Measurements from ENCODE around the gene ACTL9.
A peak's percentile ranks its signal among the peaks of the same experiment; 100 is the strongest.

The ACTL9 gene

DNA sequence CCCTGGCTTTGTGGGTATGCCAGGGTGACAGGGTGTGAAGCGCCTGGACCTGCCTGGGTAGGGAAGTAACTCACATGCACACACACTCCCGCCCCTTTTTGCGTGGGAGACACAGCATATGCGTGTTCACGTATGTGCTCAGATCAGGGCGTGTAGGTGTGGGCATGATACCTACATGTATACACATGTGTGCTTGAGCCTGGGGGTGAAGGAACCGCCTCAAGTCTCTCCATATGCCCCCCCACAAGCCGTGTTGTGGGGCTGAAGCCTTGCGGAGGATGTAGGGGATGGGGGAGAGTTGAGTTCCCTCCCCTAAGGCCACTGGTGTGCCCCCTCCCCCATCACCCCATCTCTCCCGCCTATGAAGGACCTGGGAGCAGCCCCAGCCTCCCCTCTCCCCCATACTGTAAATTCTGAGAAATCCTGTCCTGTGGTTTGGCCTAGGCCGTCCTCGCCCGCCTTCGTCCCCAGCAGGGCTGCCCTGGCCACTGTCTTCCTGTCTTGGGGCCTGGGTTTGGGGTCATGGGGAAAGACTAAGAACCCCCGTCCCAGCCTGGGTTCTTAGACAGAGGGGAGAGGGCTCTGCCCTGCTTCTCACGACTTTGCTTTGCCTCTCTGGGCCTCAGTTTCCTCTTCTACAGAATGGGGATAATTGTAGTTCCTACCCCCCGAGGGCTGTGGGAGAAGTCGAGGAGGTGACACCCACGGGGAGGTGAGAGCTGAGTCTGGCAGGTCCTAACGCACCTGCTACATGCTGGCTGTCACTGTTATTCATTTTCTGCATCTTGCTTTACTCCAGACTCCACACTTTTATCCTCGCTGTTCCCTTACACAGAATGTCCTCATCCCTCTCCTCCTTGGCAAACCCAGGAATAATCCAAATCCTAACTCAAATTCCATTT is 14.3 kb downstream of the ACTL9 start:
- no peak for DNase-seq

GRCh38 chr19:8682931-8683330 is 15.7 kb downstream of the ACTL9 start:
- no peak for DNase-seq

DNA sequence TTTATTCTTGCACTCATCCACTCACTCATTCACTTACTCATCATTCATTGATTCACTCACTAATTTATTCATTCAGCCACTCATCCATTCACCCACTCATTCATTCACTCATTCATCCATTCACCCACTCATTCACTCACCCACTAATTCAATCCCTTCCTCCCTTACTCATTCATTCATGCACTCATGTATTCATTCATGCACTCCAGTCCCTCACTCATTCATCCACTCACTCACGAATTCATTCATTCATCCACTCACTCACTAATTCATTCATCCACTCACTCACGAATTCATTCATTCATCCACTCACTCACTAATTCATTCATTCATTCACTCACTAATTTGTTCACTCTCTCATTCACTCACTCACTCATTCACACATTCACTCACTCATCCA is 16.1 kb downstream of the ACTL9 start:
- no peak for DNase-seq

GRCh38 chr19:8681345-8682029 is 17.1 kb downstream of the ACTL9 start:
- peak; percentile 50 for DNase-seq

DNA sequence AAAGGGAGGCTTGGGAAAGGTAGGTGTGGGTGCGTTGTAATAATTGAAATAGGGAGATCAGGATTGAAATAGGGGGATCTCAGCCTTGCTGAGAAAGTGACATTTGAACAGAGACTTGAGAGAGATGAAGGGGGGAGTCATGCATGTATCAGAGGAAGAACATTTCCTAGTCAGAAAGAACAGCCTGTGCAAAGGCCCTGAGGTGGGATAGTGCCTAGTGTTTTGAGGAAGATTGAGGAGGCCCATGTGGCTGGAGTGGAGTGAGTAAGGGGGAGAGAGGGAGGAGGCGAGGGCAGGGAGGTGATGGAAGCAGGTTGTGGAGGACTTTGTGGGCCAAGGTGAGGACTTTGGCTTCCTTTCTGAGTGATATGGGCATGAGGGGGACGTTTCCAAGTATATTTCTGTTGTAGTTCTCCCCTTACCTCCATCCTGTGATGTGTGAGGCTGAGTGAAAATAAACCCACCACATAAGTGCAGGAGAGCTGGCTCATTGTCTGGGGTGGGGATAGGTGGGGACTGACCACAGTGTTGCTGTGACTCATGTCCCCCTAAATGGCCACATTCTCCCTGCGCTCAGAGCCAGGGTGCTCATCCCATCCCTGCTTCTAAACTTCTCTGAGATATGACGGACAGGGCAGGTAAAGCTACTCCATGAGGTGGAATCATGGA is 17.8 kb downstream of the ACTL9 start:
- DNase-seq: no peak

DNA sequence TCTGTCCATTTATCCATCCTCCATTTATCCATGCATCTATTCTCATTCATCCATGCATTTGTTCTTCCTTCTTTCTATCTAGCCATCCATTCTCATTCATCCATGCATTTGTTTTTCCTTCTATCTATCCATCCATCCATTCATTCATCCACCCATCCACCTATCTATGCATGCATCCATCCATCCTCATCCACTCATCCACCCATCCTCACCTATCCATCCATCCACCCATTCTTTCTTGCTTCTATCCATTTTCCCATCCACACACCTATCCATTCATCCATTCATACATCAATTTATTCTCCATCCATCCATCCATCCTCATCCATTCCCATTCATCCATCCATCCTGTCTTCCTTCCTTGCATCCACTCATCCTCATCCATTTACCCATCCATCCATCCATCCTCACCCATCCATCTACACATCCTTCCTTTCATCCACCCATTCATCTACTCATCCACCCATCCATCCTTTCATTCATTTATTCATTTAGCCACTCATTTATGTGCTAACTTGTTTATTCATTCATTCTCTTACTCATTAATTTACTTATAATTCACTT is 20.3 kb downstream of the ACTL9 start:
- DNase-seq: no peak

- no peak for DNase-seq
Measured at GRCh38 chr19:8675066-8675465, 23.5 kb downstream of the ACTL9 start.

DNA sequence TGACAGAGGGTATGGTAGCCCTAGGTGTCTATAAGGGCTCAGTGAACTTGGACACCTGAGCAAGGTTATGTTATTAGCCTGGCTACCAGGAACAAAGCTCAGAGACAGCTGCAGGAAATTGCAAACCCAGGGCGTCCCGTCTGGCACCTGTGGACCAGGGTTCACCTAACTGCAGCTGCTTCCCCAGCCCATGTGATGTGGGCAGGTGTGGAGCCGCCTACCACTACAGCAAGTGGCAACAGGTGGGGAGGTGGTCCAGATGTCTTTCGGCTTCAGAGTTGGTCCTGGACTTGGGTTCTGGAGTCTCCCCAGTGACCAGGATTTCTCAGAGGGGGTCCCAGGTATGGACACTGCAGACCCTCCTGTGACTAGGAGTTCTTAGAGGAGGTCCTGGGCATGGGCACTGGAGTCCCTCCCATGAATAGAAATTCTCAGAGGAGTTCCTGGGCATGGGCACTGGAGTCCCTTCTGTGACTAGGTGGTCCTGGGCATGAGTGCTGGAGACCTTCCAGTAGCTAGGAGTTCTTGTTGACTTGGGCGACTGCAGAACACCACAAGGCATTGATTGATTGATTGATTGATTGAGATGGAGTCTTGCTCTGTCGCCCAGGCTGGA is 25.2 kb downstream of the ACTL9 start:
- no peak for DNase-seq

DNA sequence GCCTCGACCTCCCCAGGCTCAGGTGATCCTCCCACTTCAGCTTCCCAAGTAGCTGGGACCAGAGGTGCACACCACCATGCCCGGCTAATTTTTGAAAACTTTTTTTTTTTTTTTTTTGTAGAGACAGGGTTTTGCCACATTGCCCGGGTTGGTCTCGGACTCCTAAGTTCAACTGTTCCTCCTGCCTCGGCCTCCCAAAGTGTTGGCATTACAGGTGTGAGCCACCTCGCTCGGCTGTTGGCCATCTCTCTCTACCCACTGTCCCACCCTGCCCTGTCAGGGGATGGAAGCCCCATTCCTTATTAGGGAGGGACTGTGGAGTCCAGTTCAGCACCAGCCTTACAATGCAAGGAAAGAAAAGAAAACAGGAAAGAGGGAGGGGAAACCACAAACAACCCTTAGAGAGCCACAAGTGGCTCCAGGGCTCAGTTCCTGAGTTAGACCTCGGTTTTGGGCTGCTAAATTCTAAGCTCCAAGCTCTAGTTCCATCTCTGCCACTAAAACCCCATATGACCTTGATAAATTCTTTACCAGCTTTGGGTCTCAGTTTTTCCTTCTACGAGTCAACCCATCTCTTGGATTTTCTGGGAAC is 31.7 kb downstream of the ACTL9 start:
- peak; percentile 78 for DNase-seq

- DNase-seq: no peak
Measured at GRCh38 chr19:8665468-8666213, 33.0 kb downstream of the ACTL9 start.

GRCh38 chr19:8664671-8665057 is 33.9 kb downstream of the ACTL9 start:
- DNase-seq: no peak

- peak; percentile 39 for DNase-seq
Measured at GRCh38 chr19:8663920-8664670, 34.5 kb downstream of the ACTL9 start.

DNA sequence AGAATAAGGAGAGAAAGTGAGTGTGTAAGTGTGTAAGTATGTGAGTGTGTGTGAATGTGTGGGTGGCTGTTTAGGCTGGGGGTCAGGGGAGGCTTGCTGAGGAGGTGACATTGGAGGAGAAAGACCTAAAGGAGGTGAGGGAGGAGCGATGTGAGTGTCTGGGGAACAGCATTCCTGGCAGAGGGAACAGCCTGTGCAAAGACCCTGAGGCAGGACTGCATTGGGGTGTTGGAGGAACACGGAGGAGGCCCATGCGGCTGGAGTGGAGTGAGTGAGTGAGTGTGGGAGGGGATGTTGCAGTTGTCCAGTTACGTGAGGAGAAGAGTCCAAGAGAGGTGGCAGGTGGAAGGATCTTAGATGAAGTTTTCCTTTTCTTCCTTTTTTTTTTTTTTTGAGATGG is 36.3 kb downstream of the ACTL9 start:
- no peak for DNase-seq

GRCh38 chr19:8659905-8660304 is 38.7 kb downstream of the ACTL9 start:
- DNase-seq: no peak

GRCh38 chr19:8657869-8658268 is 40.7 kb downstream of the ACTL9 start:
- no peak for DNase-seq

DNA sequence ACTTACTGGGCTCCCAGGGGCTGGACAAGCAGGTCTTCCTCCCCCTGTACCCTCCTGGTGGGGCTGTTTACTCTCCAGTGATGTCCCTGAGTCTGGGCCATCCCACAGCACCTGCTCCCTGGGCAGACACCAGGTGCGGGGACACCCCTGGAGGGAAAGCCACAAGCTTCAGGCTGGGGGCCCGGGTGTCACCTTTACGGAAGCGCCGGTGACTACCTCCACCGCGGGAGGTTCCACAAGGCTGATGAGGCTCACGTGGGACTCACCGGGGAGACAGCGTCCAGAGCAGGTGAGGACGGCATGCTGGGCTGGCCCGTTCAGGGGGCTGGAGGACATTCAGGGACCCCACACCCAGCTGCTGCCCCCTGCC is 43.3 kb downstream of the ACTL9 start:
- no peak for DNase-seq

DNA sequence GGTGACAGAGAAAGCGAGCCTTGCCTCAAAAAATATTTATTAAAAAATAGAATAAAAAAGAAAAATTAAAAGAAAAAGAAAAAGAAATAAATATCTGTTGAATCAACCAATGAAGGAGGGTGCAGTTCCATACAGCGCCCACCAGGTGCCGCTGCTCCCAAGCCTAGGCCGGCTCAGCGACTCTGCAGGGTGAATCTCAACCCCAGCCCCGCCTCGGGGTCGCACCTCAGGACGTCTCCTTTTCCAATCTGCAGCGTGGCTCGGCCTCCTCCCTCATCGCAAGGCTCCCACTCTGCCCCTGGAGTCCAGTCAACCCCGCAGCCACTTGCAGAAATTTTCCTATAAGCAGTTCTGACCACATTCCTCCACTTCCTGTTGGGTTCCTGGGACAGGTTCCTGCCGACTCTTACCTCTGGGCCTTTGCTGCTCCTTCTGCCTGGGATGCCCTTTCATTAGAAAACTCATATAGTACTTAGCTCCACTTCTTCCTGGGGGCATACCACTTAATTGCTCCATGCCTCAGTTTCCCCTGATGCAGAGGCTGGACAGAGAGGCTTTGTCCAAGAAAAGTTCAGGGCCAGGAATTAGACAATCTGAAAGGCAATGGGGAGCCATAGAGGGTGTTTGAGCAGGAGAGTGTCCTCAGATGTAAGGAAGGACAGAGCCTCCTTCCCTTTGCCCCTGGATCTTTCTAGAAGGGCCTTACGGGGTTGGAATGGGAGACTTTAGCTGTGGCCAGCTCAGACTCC is 43.8 kb downstream of the ACTL9 start:
- peak; percentile 54 for DNase-seq

DNA sequence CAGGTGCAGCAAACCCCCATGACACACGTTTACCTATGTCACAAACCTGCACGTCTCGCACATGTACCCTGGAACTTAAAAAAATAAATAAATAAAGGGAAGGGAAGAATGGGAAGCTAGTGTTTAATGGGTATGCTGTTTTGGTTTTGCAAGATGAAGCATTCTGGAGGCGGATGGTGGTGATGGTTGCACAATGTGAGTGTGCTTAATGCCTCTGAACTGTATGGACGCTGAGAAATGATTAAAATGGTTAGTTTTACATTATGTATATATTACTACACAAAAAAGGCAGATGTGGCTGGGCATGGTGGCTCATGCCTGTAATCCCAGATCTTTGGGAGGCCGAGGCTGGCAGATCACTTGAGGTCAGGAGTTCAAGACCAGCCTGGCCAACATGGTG is 50.4 kb downstream of the ACTL9 start:
- peak; percentile 97 for DNase-seq

Data from MV-4-11 (cell line).